Tongue (tissue), 2 donors: ENCODE results near the gene SH3TC2. TPM values are rescaled to one million over a fixed set of nuclear protein-coding genes. Genes with fewer than 3 reads are reported as not detected.

Experiments used
- DNase-seq: peaks from one replicate; pipeline ENCODE4 v3.0.0-alpha.2; 2015
- total RNA-seq: library from RNA; depleted of rRNA; stranded (reverse); fragments of >200 nt; gene quantifications from one replicate; pipeline ENCODE4 v1.2.3, GENCODE V29; 2014

Gene SH3TC2
- total RNA-seq, result 5.1 TPM

GRCh38 chr5:149063017-149063687, at the start of gene SH3TC2:
TSS of gene SH3TC2 (minus strand) at chr5:149063062. CDS start at chr5:149063022, 40 bp downstream.
- DNase-seq, result peak; percentile 69

- DNase-seq, result no peak
Measured at GRCh38 chr5:149110406-149110805, 47.5 kb upstream of the SH3TC2 start.

- no peak for DNase-seq
Measured at GRCh38 chr5:149108651-149109280, 45.9 kb upstream of the SH3TC2 start.

GRCh38 chr5:149100331-149100730, 37.5 kb upstream of the SH3TC2 start:
- no peak for DNase-seq

- no peak for DNase-seq
Measured at GRCh38 chr5:149099920-149100319, 37.1 kb upstream of the SH3TC2 start.

- no peak for DNase-seq
Measured at GRCh38 chr5:149094996-149095395, 32.1 kb upstream of the SH3TC2 start.

GRCh38 chr5:149093625-149094024, 30.8 kb upstream of the SH3TC2 start:
- DNase-seq, result no peak

- no peak for DNase-seq
Measured at GRCh38 chr5:149089796-149090195, 26.9 kb upstream of the SH3TC2 start.

- no peak for DNase-seq
Measured at GRCh38 chr5:149088686-149089085, 25.8 kb upstream of the SH3TC2 start.

GRCh38 chr5:149083846-149084245, 21.0 kb upstream of the SH3TC2 start:
- DNase-seq, result no peak

- DNase-seq, result no peak
Measured at GRCh38 chr5:149082271-149082670, 19.4 kb upstream of the SH3TC2 start.

GRCh38 chr5:149080294-149080693, 17.4 kb upstream of the SH3TC2 start:
- DNase-seq, result no peak

GRCh38 chr5:149079883-149080282, 17.0 kb upstream of the SH3TC2 start:
- DNase-seq, result no peak

GRCh38 chr5:149074071-149074470, 11.2 kb upstream of the SH3TC2 start:
- peak; percentile 6 for DNase-seq

GRCh38 chr5:149073213-149073612, 10.4 kb upstream of the SH3TC2 start:
- no peak for DNase-seq

GRCh38 chr5:149072791-149073190, 9.9 kb upstream of the SH3TC2 start:
- no peak for DNase-seq

- DNase-seq, result no peak
Measured at GRCh38 chr5:149072376-149072775, 9.5 kb upstream of the SH3TC2 start.

- no peak for DNase-seq
Measured at GRCh38 chr5:149071756-149072155, 8.9 kb upstream of the SH3TC2 start.

GRCh38 chr5:149071216-149071615, 8.4 kb upstream of the SH3TC2 start:
- DNase-seq, result no peak

GRCh38 chr5:149069711-149070110, 6.8 kb upstream of the SH3TC2 start:
- DNase-seq, result no peak

GRCh38 chr5:149063896-149064478, 1.1 kb upstream of the SH3TC2 start:
- DNase-seq, result peak; percentile 11

GRCh38 chr5:149062371-149063016, 368 bp downstream of the SH3TC2 start:
- peak; percentile 7 for DNase-seq

- no peak for DNase-seq
Measured at GRCh38 chr5:149061341-149061740, 1.5 kb downstream of the SH3TC2 start.
